Gastroesophageal sphincter (tissue), 2 donors: ENCODE data around the gene NDNF.

Source experiments
- EP300 ChIP-seq: sonication (generic); formaldehyde crosslinking; IDR thresholded peaks from one replicate; pipeline ENCODE4 v1.6.1; 2017; ENCODE audit warnings: antibody characterized with exemption, mild to moderate bottlenecking
- POLR2A ChIP-seq, 2 donors: fragments of 450-650 bp; IDR thresholded peaks; one replicate each; pipeline ENCODE4 v1.6.1; 2017; ENCODE audit warnings: antibody characterized with exemption in 2 of 2, mild to moderate bottlenecking in 2 of 2, moderate library complexity in 1 of 2

DNA sequence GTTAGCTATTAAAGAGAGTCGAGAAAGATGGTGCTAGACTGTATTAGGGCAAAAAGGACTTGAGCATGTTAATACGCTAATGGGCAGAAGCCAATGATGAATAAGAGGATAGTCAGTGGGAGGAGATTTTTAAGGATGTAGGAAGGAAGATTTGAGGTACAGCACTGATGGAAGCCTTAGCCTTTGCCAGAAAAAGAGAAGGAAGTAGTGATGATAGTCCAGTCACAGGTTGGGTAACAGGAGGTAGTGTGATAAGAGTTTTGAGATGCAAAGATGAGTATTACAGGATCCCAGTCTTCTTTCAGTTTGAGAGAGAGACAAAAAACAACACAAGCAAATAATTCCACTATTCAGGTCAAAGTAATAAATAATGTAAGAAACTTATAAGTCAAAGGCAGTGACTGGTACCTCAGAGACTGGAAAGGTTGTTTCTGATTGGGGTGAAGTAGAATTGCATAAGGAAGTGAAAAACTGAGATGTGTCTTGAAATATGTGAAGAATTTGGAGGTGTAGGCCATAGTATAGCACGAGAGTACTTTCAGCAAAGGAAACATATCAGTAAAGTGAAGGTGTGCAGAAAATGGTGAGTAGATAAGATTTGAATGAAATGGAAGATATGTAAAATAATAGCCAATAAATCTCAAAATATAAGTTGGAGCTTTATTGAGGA is 22.1 kb upstream of the NDNF start:
- TF ChIP-seq EP300, result no peak
- no peak for TF ChIP-seq POLR2A (IDR thresholded peaks at IDR 0.05)
